ENCODE data around the gene ELAVL2. TPM values are rescaled to one million over a fixed set of nuclear protein-coding genes. Genes with fewer than 3 reads are reported as not detected.

Gene ELAVL2
- total RNA-seq, 4 donors from 2014 or later, result 0.15 to 4.4 TPM; not detected in 2

- Histone ChIP-seq H3K27me3 (peaks cover 0 to 43% of the 10 kb centered on the region in 2 donors), H3K4me3 (peak overlapping the region in 1 of 2 donors; percentile 10), H3K4me1 (no peaks in the 10 kb centered on the region), H3K9me3 (no peaks in the 10 kb centered on the region), H3K36me3 (no peaks in the 10 kb centered on the region), H3K27ac (no peak overlapping the region)
- TF ChIP-seq CTCF (IDR thresholded peaks at IDR 0.05), result no peak
- no peak for TF ChIP-seq POLR2A (IDR thresholded peaks at IDR 0.05)
- intact Hi-C loops (cut with DNase I; ENCODE audit: low total_unique reads), result no loop called here
- DNase-seq, result no peak
Observed at GRCh38 chr9:23850242-23850689, 24.2 kb upstream of the ELAVL2 start.

GRCh38 chr9:23849379-23850035, 23.5 kb upstream of the ELAVL2 start:
- intact Hi-C loops (cut with DNase I; ENCODE audit: low total_unique reads), result no loop called here
- no peaks in the 10 kb centered on the region for H3K36me3 ChIP-seq
- TF ChIP-seq CTCF (IDR thresholded peaks at IDR 0.05) (no peak), POLR2A (IDR thresholded peaks at IDR 0.05) (no peak)
- no peak overlapping the region for H3K4me3 ChIP-seq
- no peak overlapping the region for H3K27ac ChIP-seq
- H3K27me3 ChIP-seq, result peaks cover 0 to 43% of the 10 kb centered on the region in 2 donors
- no peak for DNase-seq
- no peaks in the 10 kb centered on the region for H3K4me1 ChIP-seq
- H3K9me3 ChIP-seq, result no peaks in the 10 kb centered on the region

GRCh38 chr9:23842565-23843129, 16.6 kb upstream of the ELAVL2 start:
- Histone ChIP-seq H3K27ac (no peak overlapping the region), H3K4me3 (no peak overlapping the region), H3K9me3 (no peaks in the 10 kb centered on the region), H3K4me1 (no peaks in the 10 kb centered on the region), H3K36me3 (no peaks in the 10 kb centered on the region), H3K27me3 (peaks cover 0 to 14% of the 10 kb centered on the region in 2 donors)
- no peak for DNase-seq
- intact Hi-C loops (cut with DNase I; ENCODE audit: low total_unique reads), result no loop called here
- TF ChIP-seq CTCF (IDR thresholded peaks at IDR 0.05) (no peak), POLR2A (IDR thresholded peaks at IDR 0.05) (no peak)

GRCh38 chr9:23841304-23841703, 15.3 kb upstream of the ELAVL2 start:
- Histone ChIP-seq H3K4me1 (no peaks in the 10 kb centered on the region), H3K9me3 (no peaks in the 10 kb centered on the region), H3K36me3 (no peaks in the 10 kb centered on the region), H3K27ac (no peak overlapping the region), H3K27me3 (peaks cover 0 to under 1% of the 10 kb centered on the region in 2 donors), H3K4me3 (no peak overlapping the region)
- intact Hi-C loops (cut with DNase I; ENCODE audit: low total_unique reads), result no loop called here
- no peak for DNase-seq
- TF ChIP-seq CTCF (IDR thresholded peaks at IDR 0.05) (no peak), POLR2A (IDR thresholded peaks at IDR 0.05) (no peak)

GRCh38 chr9:23837038-23837437, 11.0 kb upstream of the ELAVL2 start:
- TF ChIP-seq CTCF (IDR thresholded peaks at IDR 0.05), result no peak
- no peak for TF ChIP-seq POLR2A (IDR thresholded peaks at IDR 0.05)
- intact Hi-C loops (cut with DNase I; ENCODE audit: low total_unique reads), result no loop called here
- DNase-seq, result no peak
- no peaks in the 10 kb centered on the region for H3K36me3 ChIP-seq
- no peaks in the 10 kb centered on the region for H3K4me1 ChIP-seq
- peaks cover 0 to 16% of the 10 kb centered on the region in 2 donors for H3K27me3 ChIP-seq
- H3K9me3 ChIP-seq, result no peaks in the 10 kb centered on the region
- H3K27ac ChIP-seq, result no peak overlapping the region
- no peak overlapping the region for H3K4me3 ChIP-seq
